A673 (cell line): Measurements from ENCODE around the gene SLC6A18.

Experiments
- EZH2 ChIP-seq: fragments of 200-600 bp; sonication (generic); IDR thresholded peaks from 2 replicates; pipeline ENCODE4 v1.6.1; 2017; ENCODE audit warnings: borderline replicate concordance, low read depth, mild to moderate bottlenecking, mixed read lengths, antibody characterized with exemption, low read length; ENCODE audit not compliant: poor library complexity, severe bottlenecking
- TF ChIP-seq, protein P1 (sequence below): fragments of 300-800, 200-600 bp; sonication (generic); conservative IDR thresholded peaks from 2 replicates; pipeline ENCODE4 v1.5.1; 2017; ENCODE audit warnings: low read depth, mild to moderate bottlenecking, antibody characterized with exemption, low read length, moderate library complexity, mixed read lengths

GRCh38 chr5:1270933-1271914 is 46.0 kb downstream of the SLC6A18 start:
- TF ChIP-seq, protein P1, sequence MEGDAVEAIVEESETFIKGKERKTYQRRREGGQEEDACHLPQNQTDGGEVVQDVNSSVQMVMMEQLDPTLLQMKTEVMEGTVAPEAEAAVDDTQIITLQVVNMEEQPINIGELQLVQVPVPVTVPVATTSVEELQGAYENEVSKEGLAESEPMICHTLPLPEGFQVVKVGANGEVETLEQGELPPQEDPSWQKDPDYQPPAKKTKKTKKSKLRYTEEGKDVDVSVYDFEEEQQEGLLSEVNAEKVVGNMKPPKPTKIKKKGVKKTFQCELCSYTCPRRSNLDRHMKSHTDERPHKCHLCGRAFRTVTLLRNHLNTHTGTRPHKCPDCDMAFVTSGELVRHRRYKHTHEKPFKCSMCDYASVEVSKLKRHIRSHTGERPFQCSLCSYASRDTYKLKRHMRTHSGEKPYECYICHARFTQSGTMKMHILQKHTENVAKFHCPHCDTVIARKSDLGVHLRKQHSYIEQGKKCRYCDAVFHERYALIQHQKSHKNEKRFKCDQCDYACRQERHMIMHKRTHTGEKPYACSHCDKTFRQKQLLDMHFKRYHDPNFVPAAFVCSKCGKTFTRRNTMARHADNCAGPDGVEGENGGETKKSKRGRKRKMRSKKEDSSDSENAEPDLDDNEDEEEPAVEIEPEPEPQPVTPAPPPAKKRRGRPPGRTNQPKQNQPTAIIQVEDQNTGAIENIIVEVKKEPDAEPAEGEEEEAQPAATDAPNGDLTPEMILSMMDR: no peak
- no peak for TF ChIP-seq EZH2
